HG03108 (cell line): ENCODE measurements around the gene CFAP52.
"Not testable (repeated sequence)": the region's sequence is repeated elsewhere in the genome, so short reads cannot be mapped to it uniquely, and the experiment has no call there.

Experiments
- ATAC-seq: cut with Tn5 transposase; IDR thresholded peaks from one replicate; pipeline ENCODE4 v1.9.1; 2021; ENCODE audit warnings: moderate library complexity; ENCODE audit not compliant: unreplicated experiment

CFAP52 gene

DNA sequence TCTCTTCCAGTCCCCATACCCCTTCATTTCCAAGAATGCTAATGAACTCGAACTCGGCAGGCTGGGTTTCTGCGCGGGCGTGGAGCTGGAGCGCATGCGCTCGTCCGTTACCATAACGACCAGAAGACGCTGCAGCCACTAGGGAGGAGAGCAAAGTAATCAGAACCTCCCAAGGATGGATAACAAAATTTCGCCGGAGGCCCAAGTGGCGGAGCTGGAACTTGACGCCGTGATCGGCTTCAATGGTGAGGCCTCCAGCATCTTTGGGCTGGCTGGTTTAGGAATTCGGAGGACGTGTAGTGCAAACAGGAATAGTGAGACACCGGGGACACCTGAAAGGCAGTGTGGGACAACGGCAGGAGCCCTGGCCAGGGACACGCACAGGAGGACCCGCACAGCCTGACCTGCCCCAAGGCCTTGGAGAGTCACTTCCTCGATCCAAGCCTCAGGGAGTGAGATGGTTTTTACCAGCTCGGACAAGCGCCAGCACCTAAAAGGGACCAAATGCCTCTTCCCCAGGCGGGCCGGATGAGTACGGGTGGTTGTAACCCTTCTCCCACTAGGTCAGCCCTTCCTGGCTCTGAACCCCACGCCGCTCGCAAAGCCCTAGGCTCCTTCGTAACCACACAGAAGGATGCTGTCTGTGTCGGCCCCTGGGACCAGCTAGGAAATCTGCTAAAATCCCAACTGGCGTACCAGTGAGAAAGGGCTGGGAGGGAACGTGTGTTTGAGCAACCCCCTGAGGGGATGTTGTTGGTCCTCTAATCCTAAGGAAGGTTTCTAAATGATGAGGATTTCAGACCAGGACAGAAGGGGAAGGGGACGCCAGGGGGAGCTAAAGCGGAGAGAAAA is at the start of gene CFAP52:
Gene CFAP52 (plus strand): TSS at position 122 of the 852 bp plus-strand sequence. CDS start 54 bp downstream, at position 176.
- no peak for ATAC-seq

GRCh38 chr17:9527788-9528187 is 48.7 kb upstream of the CFAP52 start:
- ATAC-seq, result no peak

- no peak for ATAC-seq
Measured at GRCh38 chr17:9529033-9529700, 47.3 kb upstream of the CFAP52 start.

DNA sequence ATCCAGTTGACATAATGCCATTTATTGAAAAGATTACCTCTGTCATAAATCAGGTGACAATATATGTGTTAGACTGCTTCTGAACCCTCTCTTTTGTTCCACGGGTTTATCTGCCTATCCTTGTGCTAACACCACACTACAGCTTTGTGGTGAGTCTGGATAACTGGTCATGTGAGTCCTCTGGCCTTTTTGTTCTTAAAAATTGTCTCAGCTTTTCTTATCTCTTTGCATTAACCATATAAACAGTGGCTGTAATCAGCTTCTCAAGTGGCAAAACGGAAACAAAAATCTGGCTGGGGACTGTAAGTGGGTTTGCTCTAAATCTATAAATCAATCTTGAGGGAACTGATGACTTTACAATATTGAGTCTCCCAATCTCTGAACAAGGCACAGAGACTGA is 45.4 kb upstream of the CFAP52 start:
- no peak for ATAC-seq

- ATAC-seq, result no peak
Measured at GRCh38 chr17:9532715-9533114, 43.7 kb upstream of the CFAP52 start.

- no peak for ATAC-seq
Measured at GRCh38 chr17:9533441-9533840, 43.0 kb upstream of the CFAP52 start.

- ATAC-seq, result no peak
Measured at GRCh38 chr17:9536061-9536460, 40.4 kb upstream of the CFAP52 start.

DNA sequence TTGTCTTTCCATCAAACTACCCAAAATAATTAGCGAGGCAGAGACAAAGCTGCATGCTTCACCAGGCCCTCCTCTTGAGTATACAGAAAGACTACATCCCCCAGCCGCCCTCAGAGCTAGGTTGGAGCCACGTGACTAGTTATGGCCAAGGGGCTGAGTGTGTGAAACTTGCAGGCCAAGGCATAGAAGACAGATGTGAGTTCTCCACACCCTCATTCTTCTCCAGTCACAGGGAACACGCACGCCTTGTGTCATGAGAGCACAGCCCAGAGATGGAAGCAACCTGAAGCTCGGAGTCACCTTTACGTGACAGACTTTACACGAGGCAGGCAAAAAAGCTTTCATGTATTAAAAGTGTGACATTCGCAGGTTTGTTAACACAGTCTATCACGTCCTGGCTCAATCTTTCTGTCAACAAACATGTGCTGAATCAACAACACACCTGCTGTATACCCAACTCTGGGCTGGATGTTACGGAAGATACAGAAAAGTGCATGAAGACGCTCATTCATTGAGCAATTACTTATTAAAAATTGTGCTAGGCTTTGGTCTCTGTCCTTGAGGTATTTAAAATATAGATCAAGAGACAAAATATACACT is 39.2 kb upstream of the CFAP52 start:
- no peak for ATAC-seq

DNA sequence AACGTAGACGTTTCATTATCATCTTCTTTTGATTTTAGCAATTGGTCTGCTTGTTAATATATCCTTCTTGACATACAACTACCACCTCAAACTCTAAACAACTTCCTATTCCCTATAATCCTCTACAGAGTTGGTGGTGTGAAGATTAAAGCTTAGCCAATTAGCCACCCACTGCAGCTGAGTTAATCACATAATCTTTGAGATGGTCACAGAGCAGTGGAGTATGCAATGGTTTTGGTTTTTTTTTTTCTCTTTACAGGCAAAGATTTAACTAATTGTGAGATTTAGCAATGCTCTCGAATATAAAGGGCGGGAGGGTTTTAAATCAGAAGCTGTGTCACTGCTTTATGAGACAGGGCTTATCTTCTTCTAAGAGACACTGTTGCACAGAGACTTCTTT is 37.8 kb upstream of the CFAP52 start:
- ATAC-seq, result no peak

- ATAC-seq, result no peak
Measured at GRCh38 chr17:9541718-9542117, 34.7 kb upstream of the CFAP52 start.

DNA sequence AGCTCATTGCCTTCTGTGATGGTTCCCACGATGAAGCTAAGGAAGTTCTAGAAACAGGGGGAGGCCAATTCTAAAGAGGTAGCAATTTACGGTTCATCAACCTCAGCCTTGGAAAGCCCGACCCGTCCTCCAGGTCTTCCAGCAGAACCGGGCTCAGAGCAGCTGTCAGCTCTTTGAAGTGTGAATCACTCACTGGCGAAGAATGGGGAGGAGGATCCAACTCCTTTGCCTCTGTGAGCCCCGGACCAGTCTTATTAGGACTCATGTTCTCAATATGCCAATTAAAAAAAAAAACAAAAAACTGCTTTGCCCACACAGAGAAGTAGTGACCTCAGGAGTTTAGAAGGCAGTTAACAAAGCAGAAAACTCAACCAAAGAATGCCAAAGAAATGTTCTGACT is 32.2 kb upstream of the CFAP52 start:
- ATAC-seq, result no peak

GRCh38 chr17:9549215-9549614 is 27.2 kb upstream of the CFAP52 start:
- no peak for ATAC-seq

DNA sequence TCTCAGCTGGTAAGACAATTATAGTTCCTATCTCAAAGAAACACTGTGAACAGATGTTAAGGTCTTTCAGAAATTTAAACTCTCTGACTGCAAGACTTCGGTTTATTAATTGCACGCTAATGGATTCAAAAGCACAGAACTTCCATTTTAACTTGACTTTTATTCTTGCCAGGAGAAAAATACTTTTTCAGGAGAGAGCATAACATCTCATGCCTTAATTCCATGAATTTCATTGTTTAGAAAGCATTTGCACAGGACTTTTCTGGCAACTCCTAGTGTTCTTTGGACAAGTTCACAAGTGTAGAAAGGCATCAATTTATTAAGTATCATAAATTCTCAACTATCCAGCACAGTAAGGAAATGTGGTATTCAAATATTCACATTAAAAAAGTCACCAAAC is 23.3 kb upstream of the CFAP52 start:
- no peak for ATAC-seq

DNA sequence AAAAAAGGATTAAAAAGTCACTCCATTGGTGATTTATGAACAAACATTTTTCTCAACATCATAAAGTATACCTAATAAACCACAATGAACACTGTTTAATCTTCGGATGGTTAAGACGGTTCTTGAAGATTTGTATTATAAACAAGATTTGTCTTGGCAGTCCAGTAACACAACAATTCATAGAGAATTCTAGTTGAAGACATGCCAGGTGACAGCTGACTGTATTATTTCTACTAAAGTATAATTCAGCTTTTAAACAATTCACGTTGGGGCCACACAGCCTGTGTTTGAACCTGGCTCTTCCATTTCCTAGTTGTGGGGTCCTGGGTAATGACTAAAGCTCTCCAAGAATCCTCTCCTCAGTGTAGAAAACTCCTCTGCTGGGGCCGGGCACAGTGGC is 22.8 kb upstream of the CFAP52 start:
- ATAC-seq, result no peak

- not testable (repeated sequence) for ATAC-seq
Measured at GRCh38 chr17:9554715-9555114, 21.7 kb upstream of the CFAP52 start.

DNA sequence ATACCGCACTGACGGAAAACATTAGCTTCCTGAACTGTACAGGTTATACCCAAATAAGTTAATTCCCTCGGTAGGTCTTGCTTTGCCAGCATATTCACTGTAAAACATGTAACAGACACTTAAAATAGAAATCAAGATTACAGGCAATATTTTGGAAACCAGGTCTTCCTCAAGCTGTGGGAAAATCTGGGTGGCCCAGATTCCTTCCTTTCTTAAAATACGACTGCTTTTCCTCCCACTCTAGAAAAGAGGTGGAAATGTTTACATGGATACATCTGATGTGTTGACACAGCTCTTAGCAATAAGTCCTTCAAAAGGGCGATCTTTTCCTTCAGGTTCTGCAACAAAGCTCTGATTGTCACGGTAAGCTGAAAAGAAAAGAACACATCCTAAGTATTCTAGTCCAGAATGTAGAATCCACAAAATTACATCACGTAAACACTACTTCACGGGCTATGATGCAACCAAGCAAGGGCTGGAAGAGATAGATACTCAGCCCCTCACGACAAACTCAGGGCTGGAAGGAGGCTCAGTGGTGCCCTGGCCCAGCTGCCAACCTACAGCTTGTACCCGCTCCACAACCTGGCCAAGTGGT is 19.2 kb upstream of the CFAP52 start:
- no peak for ATAC-seq

DNA sequence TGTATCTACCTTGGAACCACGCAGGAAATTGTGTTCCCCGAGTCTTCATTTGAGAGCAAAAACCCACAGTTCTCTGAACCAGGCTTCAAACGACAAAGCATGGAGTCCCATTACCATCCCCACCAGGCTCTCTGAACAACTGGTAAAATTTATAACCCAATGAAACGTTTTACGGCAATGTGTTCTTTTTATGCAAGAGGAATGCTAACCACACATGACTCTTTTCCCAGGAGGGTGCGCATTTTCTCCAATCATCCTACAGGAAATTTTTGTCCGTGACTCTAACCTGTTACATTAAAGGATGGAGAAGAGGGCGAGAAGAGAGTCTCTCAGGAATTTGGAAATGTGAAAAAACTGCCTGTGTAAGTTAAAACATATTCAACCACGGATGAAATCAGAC is 18.6 kb upstream of the CFAP52 start:
- ATAC-seq, result no peak

DNA sequence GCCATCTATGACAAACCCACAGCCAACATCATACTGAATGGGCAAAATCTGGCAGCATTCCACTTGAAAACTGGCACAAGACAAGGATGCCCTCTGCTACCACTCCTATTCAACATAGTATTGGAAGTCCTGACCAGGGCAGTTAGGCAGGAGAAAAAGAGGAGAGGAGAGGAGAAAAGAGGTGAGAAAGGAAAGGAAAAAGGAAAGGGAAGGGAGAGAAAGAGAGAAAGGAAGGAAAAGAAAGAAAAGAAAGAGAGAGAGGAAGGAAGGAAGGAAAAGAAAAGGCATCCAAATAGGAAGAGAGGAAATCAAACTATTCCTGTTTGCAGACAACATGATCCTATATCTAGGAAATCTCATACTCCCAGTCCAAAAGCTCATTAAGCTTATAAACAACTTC is 12.3 kb upstream of the CFAP52 start:
- ATAC-seq, result no peak

DNA sequence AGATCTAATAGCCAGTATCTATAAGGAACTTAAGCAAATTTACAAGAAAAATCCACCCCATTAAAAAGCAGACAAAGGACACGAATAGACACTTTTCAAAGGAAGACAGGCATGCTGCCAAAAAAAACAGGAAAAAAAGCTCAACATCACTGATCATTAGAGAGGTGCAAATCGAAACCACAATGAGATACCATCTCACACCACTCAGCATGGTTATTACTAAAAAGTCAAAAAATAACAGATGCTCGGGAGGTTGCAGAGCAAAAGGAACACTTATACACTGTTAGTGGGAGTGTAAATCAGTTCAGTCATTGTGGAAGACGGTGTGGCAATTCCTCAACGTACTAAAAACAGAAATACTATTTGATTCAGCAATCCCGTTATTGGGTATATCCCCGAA is 10.4 kb upstream of the CFAP52 start:
- no peak for ATAC-seq

DNA sequence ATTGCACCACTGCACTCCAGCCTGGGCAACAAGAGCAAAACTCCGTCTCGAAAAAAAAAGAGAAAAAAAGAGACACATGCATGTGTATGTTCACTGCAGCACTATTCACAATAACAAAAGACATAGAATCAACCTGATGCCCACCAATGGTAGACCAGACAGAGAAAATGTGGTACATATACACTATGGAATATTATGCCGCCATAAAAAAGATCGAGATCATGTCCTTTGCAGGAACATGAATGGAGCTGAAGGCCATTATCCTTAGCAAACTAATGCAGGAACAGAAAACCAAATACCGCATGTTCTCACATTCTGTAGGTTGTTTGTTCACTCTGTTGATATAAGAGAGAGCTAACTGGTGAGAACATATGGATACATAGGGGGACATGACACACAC is 9.7 kb upstream of the CFAP52 start:
- not testable (repeated sequence) for ATAC-seq

DNA sequence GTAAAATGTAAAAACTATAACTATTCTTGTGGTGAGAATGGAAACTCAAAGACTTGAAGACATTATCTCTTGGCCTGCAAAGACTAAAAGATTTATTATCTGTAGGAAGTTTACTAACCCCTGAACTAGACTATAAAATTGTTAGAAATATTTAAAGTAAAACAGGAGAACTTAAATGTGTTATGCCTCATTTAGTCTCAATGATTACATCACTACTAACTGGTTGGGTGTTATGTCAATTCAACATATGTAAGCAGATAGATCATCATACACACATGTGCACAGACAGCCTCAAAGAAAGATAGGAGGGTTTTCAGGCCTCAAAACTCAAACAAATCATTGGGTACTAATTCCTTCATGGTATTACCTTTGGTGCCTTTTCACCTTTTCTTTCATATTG is 8.4 kb upstream of the CFAP52 start:
- no peak for ATAC-seq
